Progenitor cell of endocrine pancreas (in vitro differentiated cells): ENCODE results near the gene RNF17. TPM values are rescaled to one million over a fixed set of nuclear protein-coding genes. Genes with fewer than 3 reads are reported as not detected.

ENCODE experiments used
- DNase-seq: peaks from one replicate; pipeline ENCODE4 v3.0.0; 2021; ENCODE audit warnings: low spot score; ENCODE audit not compliant: unreplicated experiment
- H3K27ac Mint-ChIP-seq: 2 replicates; pipeline ENCODE4 v1.8.0; 2021; ENCODE audit warnings: mild to moderate bottlenecking, moderate library complexity, mixed read lengths
- H3K27me3 Mint-ChIP-seq: 2 replicates; pipeline ENCODE4 v1.8.0; 2021; ENCODE audit warnings: mixed read lengths
- H3K36me3 Mint-ChIP-seq: 2 replicates; pipeline ENCODE4 v1.8.0; 2022; ENCODE audit warnings: mixed read lengths; ENCODE audit not compliant: insufficient read depth
- H3K4me1 Mint-ChIP-seq: 2 replicates; pipeline ENCODE4 v1.8.0; 2021; ENCODE audit warnings: low read depth, mixed read lengths
- H3K4me3 Mint-ChIP-seq: 2 replicates; pipeline ENCODE4 v1.8.0; 2021; ENCODE audit warnings: low read depth, mild to moderate bottlenecking, moderate library complexity, mixed read lengths
- H3K9me3 Mint-ChIP-seq: 2 replicates; pipeline ENCODE4 v1.8.0; 2021; ENCODE audit warnings: low read depth, mixed read lengths
- CTCF ChIP-seq: fragments of 200-600 bp; sonication (generic); IDR thresholded peaks from one replicate; pipeline ENCODE4 v1.5.0; 2021; ENCODE audit warnings: antibody characterized with exemption, mild to moderate bottlenecking; ENCODE audit not compliant: unreplicated experiment
- total RNA-seq: library from RNA; stranded (reverse); gene quantifications from 2 replicates; pipeline ENCODE4 v1.2.1, GENCODE V29; 2021

RNF17 gene
- total RNA-seq, 1 donor from 2014 or later, result not detected

- no peak for DNase-seq
- Mint-ChIP-seq H3K36me3 (no peaks in the 10 kb centered on the region), H3K27ac (peak overlapping the region; percentile 99), H3K27me3 (no peaks in the 10 kb centered on the region), H3K4me3 (peak overlapping the region; percentile 99), H3K4me1 (peaks cover 22% of the 10 kb centered on the region), H3K9me3 (peaks cover 2% of the 10 kb centered on the region)
- TF ChIP-seq CTCF, result no peak
These were observed 158.4 kb downstream of the RNF17 start for GRCh38 chr13:24922387-24922744.

- TF ChIP-seq CTCF, result no peak
- Mint-ChIP-seq H3K9me3 (peaks cover 6% of the 10 kb centered on the region), H3K36me3 (no peaks in the 10 kb centered on the region), H3K27me3 (no peaks in the 10 kb centered on the region), H3K4me1 (peaks cover 17% of the 10 kb centered on the region), H3K4me3 (peak overlapping the region; percentile 99), H3K27ac (peak overlapping the region; percentile 99)
- peak; percentile 89 for DNase-seq
These were observed 159.0 kb downstream of the RNF17 start for GRCh38 chr13:24922745-24923591.

GRCh38 chr13:24925318-24926231 lies 161.6 kb downstream of the RNF17 start:
- H3K9me3 Mint-ChIP-seq, result peaks cover 6% of the 10 kb centered on the region
- peaks cover 8% of the 10 kb centered on the region for H3K27me3 Mint-ChIP-seq
- no peak for DNase-seq
- H3K4me1 Mint-ChIP-seq, result peaks cover 17% of the 10 kb centered on the region
- peak overlapping the region; percentile 29 for H3K4me3 Mint-ChIP-seq
- TF ChIP-seq CTCF, result no peak
- peak overlapping the region; percentile 70 for H3K27ac Mint-ChIP-seq
- no peaks in the 10 kb centered on the region for H3K36me3 Mint-ChIP-seq

GRCh38 chr13:24927810-24928404 lies 163.9 kb downstream of the RNF17 start:
- Mint-ChIP-seq H3K27me3 (peaks cover 29% of the 10 kb centered on the region), H3K4me1 (peaks cover 8% of the 10 kb centered on the region), H3K27ac (no peak overlapping the region), H3K36me3 (no peaks in the 10 kb centered on the region), H3K9me3 (peaks cover 6% of the 10 kb centered on the region), H3K4me3 (no peak overlapping the region)
- no peak for TF ChIP-seq CTCF
- no peak for DNase-seq

GRCh38 chr13:24929196-24929595 lies 165.2 kb downstream of the RNF17 start:
- DNase-seq, result no peak
- Mint-ChIP-seq H3K27me3 (peaks cover 38% of the 10 kb centered on the region), H3K9me3 (peaks cover 6% of the 10 kb centered on the region), H3K4me3 (no peak overlapping the region), H3K4me1 (peaks cover 8% of the 10 kb centered on the region), H3K27ac (no peak overlapping the region), H3K36me3 (no peaks in the 10 kb centered on the region)
- no peak for TF ChIP-seq CTCF
